Colonic mucosa (tissue), 4 donors: ENCODE results near the gene DNM3. TPM values are rescaled to one million over a fixed set of nuclear protein-coding genes. Genes with fewer than 3 reads are reported as not detected.

Experiments used
- DNase-seq: peaks from one replicate; pipeline ENCODE4 v3.0.0-alpha.2; 2020
- H3K27ac ChIP-seq: fragments of 200-600 bp; one replicate; pipeline ENCODE4 v1.8.0; 2021
- H3K27me3 ChIP-seq: fragments of 200-600 bp; one replicate; pipeline ENCODE4 v1.8.0; 2021
- H3K36me3 ChIP-seq: fragments of 200-600 bp; one replicate; pipeline ENCODE4 v1.8.0; 2021
- H3K4me1 ChIP-seq: fragments of 200-600 bp; one replicate; pipeline ENCODE4 v1.8.0; 2021; ENCODE audit warnings: mild to moderate bottlenecking
- H3K4me3 ChIP-seq: fragments of 200-600 bp; one replicate; pipeline ENCODE4 v1.8.0; 2021
- H3K9ac ChIP-seq, 2 donors: one replicate each; pipeline ENCODE4 v1.7.0; 2013; ENCODE audit warnings: control low read depth in 2 of 2, low read depth in 2 of 2, low read length in 2 of 2
- H3K9me3 ChIP-seq: fragments of 200-600 bp; one replicate; pipeline ENCODE4 v1.8.0; 2021
- intact Hi-C: fragments of 100-400 bp; cut with DNase I; formaldehyde crosslinking; loops from one replicate; pipeline ENCODE4 v1.14.1; 2022
- total RNA-seq, 2 donors: library from RNA; stranded (reverse); fragmentation: NEBNext Ultra II Directional in 1 of 2; extraction: Animal tissue kit (Norgen Biotek cat#: 25700) in 1 of 2; gene quantifications; one replicate each; pipeline ENCODE4 v1.2.1, GENCODE V29; 2021
- TF ChIP-seq, protein P1 (sequence below): fragments of 200-600 bp; IDR thresholded peaks from one replicate; pipeline ENCODE4 v1.8.0; 2022; ENCODE audit warnings: antibody characterized with exemption, mild to moderate bottlenecking
- donor health status: healthy.
- donor health status: DM: no; HTN: no; CAD: no.
- donor health status: DM: no; HTN: no; CAD: no.

The DNM3 gene
- total RNA-seq, 2 donors from 2014 or later: 1.7 to 2.6 TPM

DNA sequence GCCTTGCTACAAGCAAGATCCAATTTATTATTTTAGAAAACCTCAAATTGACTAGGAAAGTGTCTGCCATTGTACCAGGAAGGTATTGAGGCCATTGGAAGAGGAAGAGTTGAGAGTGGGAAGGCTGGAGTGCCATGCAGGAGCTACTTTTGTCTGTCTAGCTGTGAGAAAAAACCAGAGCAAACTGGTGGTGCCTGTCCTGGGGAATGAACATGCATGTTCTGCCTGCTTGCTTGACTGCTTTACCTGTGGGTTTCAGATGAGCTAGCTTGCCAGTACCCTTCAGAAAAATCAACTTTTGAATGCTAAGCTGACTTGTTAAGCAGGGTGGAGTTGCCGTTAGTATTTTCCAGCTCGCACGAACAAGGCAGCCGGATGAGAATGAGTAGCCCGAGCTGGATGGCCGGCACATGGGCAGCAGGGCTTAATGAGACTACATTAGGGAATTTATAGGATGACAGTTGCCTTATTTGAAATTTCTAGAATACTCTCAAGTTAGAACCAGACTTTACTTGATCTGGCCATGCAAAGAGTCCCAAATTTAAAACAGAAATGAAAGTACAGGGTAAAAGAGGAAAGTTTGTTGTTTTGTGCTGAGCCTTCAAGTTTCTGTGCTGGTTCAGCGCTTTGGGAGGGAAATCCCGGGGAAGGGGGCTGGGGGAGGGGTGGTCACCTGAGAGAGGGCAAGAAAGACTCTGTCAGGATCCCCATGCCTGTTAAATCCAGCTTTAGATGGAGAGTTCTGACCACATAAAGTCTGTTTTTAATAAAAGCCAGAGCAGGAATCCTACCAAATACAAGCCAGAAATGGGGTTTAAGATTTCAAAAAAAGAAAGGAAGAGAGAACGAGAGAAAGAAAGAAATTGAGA, 549.6 kb downstream of the DNM3 start:
- no peaks in the 10 kb centered on the region for H3K27me3 ChIP-seq
- no peaks in the 10 kb centered on the region for H3K36me3 ChIP-seq
- peak overlapping the region; percentile 33 for H3K27ac ChIP-seq
- no peak overlapping the region for H3K4me3 ChIP-seq
- no peaks in the 10 kb centered on the region for H3K9me3 ChIP-seq
- TF ChIP-seq, protein P1, sequence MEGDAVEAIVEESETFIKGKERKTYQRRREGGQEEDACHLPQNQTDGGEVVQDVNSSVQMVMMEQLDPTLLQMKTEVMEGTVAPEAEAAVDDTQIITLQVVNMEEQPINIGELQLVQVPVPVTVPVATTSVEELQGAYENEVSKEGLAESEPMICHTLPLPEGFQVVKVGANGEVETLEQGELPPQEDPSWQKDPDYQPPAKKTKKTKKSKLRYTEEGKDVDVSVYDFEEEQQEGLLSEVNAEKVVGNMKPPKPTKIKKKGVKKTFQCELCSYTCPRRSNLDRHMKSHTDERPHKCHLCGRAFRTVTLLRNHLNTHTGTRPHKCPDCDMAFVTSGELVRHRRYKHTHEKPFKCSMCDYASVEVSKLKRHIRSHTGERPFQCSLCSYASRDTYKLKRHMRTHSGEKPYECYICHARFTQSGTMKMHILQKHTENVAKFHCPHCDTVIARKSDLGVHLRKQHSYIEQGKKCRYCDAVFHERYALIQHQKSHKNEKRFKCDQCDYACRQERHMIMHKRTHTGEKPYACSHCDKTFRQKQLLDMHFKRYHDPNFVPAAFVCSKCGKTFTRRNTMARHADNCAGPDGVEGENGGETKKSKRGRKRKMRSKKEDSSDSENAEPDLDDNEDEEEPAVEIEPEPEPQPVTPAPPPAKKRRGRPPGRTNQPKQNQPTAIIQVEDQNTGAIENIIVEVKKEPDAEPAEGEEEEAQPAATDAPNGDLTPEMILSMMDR: no peak
- intact Hi-C loops: no loop called here
- DNase-seq: no peak
- H3K4me1 ChIP-seq: no peaks in the 10 kb centered on the region
- H3K9ac ChIP-seq: no peak overlapping the region

GRCh38 chr1:172391976-172392375, 550.7 kb downstream of the DNM3 start:
- no peaks in the 10 kb centered on the region for H3K36me3 ChIP-seq
- no peaks in the 10 kb centered on the region for H3K4me1 ChIP-seq
- no peak overlapping the region for H3K4me3 ChIP-seq
- H3K27me3 ChIP-seq: no peaks in the 10 kb centered on the region
- H3K27ac ChIP-seq: no peak overlapping the region
- TF ChIP-seq, protein P1: no peak
- intact Hi-C loops: no loop called here
- DNase-seq: no peak
- no peaks in the 10 kb centered on the region for H3K9me3 ChIP-seq
- no peak overlapping the region for H3K9ac ChIP-seq

- intact Hi-C loops: no loop called here
- Histone ChIP-seq H3K4me1 (no peaks in the 10 kb centered on the region), H3K27ac (peak overlapping the region; percentile 67)
Observed at GRCh38 chr1:172393354-172393753, 552.1 kb downstream of the DNM3 start.

GRCh38 chr1:172394141-172394751, 552.9 kb downstream of the DNM3 start:
- Histone ChIP-seq H3K36me3 (no peaks in the 10 kb centered on the region), H3K9ac (no peak overlapping the region), H3K27me3 (no peaks in the 10 kb centered on the region), H3K9me3 (no peaks in the 10 kb centered on the region), H3K4me1 (no peaks in the 10 kb centered on the region), H3K4me3 (no peak overlapping the region), H3K27ac (peak overlapping the region; percentile 67)
- intact Hi-C loops: no loop called here
- DNase-seq: no peak
- TF ChIP-seq, protein P1: no peak

More at GRCh38 chr1:172393354-172393753, 552.1 kb downstream of the DNM3 start:
- TF ChIP-seq, protein P1: no peak
- Histone ChIP-seq H3K9me3 (no peaks in the 10 kb centered on the region), H3K9ac (no peak overlapping the region), H3K4me3 (no peak overlapping the region), H3K36me3 (no peaks in the 10 kb centered on the region), H3K27me3 (no peaks in the 10 kb centered on the region)
- no peak for DNase-seq

DNA sequence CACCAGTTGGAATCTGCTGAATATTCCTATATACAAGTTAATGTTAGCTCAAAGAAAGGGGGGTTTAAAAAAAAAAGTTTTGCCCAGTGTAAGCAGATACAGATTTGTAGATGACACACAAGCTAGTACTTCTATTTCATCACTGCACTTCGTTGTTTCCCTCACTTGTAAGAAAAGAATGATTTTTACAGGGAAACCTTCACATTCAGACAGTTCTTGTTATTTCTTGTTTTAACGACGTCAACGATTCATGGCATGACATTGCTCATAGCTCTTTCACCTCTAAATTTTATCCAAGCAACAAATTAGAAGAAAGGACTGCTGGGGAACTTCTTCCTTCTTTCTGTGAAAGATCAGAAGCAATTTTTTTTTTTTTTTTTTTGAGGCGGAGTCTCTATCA, 553.5 kb downstream of the DNM3 start:
- no peaks in the 10 kb centered on the region for H3K4me1 ChIP-seq
- TF ChIP-seq, protein P1: no peak
- no peak overlapping the region for H3K9ac ChIP-seq
- H3K9me3 ChIP-seq: no peaks in the 10 kb centered on the region
- H3K27ac ChIP-seq: peak overlapping the region; percentile 67
- no peak for DNase-seq
- H3K36me3 ChIP-seq: no peaks in the 10 kb centered on the region
- H3K27me3 ChIP-seq: no peaks in the 10 kb centered on the region
- intact Hi-C loops: loop anchor here (5.0 kb wide), 1 partner anchor 258 kb away; no protein-coding TSS in a partner anchor
- no peak overlapping the region for H3K4me3 ChIP-seq
